Measurements from ENCODE around the gene MEF2C.

Gene MEF2C

DNA sequence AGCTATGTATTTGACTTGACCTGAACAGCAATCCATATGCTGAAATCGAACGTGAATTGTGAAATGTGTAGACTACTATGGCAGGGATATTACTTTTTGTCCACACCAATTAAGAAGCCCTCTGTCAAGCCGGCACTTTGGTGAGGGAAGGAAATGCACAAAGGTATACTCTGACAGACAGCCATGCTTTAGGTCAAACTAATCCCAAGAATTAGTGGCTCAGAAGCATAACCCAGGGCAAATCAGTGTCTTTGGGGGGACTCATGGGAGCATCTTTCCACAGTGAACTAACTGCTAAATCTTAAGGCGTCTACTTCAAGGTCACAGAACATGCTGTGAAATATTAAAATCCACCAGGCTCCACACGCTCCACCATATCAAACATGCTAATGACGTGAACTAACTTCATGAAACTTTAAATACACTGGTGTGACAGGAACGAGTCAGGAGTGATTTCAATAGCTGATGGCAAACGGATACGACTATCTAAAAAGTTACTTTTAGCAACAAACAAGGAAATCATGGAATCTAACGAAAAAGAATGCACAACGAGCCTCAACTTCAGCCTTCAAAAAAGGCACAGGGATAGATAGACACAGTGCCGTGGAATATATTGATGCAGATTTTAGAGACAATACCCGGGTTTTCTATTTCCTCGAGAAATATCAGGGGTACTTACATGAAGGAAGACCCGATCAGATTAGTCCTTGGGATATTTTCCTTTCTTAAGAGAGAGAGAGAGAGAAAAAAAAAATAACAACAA lies 527 bp downstream of the MEF2C start:
- ATAC-seq (replicated peaks) (peak in 1 of 2 donors; percentile 2), DNase-seq (no peak)
- peaks cover 16 to 43% of the 10 kb centered on the region in 2 donors for H3K36me3 Mint-ChIP-seq
- H3K9me3 Mint-ChIP-seq: no peaks in the 10 kb centered on the region
- peak overlapping the region; percentile 85 to 94 for H3K4me3 Mint-ChIP-seq
- no peaks in the 10 kb centered on the region for H3K27me3 Mint-ChIP-seq
- H3K4me1 Mint-ChIP-seq: peaks cover 2 to 7% of the 10 kb centered on the region in 2 donors
- H3K27ac Mint-ChIP-seq: peak overlapping the region; percentile 96

DNA sequence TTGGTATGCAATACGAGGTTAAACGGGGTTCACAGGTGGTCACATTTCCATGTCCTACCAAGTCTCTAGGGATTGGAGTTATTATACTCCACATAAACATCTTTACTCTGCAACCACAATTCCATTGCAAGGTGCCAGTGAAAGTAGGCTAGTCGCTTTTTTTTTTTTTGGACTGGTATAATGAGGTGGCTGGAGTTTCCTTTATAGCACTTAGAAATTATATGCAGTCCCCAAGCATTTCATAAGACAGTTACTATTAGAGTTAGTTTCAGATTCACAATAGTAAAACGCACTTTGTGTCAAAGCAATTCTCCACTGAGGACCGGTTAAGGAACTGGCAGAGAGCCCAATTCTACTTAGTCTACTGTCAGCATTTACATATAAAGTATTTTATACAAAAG lies 1.4 kb downstream of the MEF2C start:
- peak overlapping the region; percentile 85 to 94 for H3K4me3 Mint-ChIP-seq
- H3K9me3 Mint-ChIP-seq: no peaks in the 10 kb centered on the region
- peak; percentile 21 to 26 for ATAC-seq (replicated peaks)
- DNase-seq: no peak
- H3K27ac Mint-ChIP-seq: peak overlapping the region; percentile 85
- H3K27me3 Mint-ChIP-seq: no peaks in the 10 kb centered on the region
- H3K4me1 Mint-ChIP-seq: peaks cover 2 to 12% of the 10 kb centered on the region in 2 donors
- H3K36me3 Mint-ChIP-seq: peaks cover 16 to 43% of the 10 kb centered on the region in 2 donors

- DNase-seq (no peak), ATAC-seq (replicated peaks) (no peak)
- H3K4me3 Mint-ChIP-seq: peak overlapping the region; percentile 82 to 85
- no peaks in the 10 kb centered on the region for H3K9me3 Mint-ChIP-seq
- peak overlapping the region; percentile 88 for H3K27ac Mint-ChIP-seq
- peaks cover 16 to 49% of the 10 kb centered on the region in 2 donors for H3K36me3 Mint-ChIP-seq
- H3K27me3 Mint-ChIP-seq: no peaks in the 10 kb centered on the region
- peaks cover 5 to 19% of the 10 kb centered on the region in 2 donors for H3K4me1 Mint-ChIP-seq
Observed at GRCh38 chr5:88880201-88880600, 2.8 kb downstream of the MEF2C start.

GRCh38 chr5:88879724-88880123 lies 3.3 kb downstream of the MEF2C start:
- peaks cover 16 to 51% of the 10 kb centered on the region in 2 donors for H3K36me3 Mint-ChIP-seq

GRCh38 chr5:88878976-88879375 lies 4.0 kb downstream of the MEF2C start:
- peaks cover 6 to 21% of the 10 kb centered on the region in 2 donors for H3K4me1 Mint-ChIP-seq
- H3K4me3 Mint-ChIP-seq: peak overlapping the region; percentile 66
- H3K27ac Mint-ChIP-seq: no peak overlapping the region
- H3K36me3 Mint-ChIP-seq: peaks cover 14 to 48% of the 10 kb centered on the region in 2 donors
- H3K9me3 Mint-ChIP-seq: no peaks in the 10 kb centered on the region
- H3K27me3 Mint-ChIP-seq: no peaks in the 10 kb centered on the region
- ATAC-seq (replicated peaks) (no peak), DNase-seq (no peak)

More at GRCh38 chr5:88879724-88880123, 3.3 kb downstream of the MEF2C start:
- ATAC-seq (replicated peaks) (peak; percentile 9 to 15), DNase-seq (no peak)
- peaks cover 6 to 21% of the 10 kb centered on the region in 2 donors for H3K4me1 Mint-ChIP-seq
- H3K4me3 Mint-ChIP-seq: peak overlapping the region; percentile 82 to 85
- H3K27me3 Mint-ChIP-seq: no peaks in the 10 kb centered on the region
- H3K27ac Mint-ChIP-seq: peak overlapping the region; percentile 88
- H3K9me3 Mint-ChIP-seq: no peaks in the 10 kb centered on the region

DNA sequence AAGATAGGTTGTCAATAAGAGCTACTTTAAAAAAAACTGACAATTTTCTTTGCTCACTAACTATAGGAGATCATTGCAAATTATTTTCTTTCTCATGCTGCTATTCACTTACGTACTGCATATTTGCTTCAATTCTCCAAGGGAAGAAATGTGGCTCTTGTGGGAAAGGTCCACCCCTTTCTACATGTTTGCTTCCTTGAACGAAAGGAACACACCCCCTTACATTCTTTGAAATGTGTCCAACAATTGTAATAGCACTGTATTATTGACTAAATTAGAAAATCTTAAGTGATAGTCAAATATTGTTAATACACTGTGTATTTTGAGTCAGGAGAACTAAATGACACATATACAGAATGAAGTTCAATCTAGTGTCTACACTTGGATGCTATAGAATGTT lies 5.2 kb downstream of the MEF2C start:
- H3K27ac Mint-ChIP-seq: peak overlapping the region; percentile 47
- H3K9me3 Mint-ChIP-seq: peaks cover 0 to 3% of the 10 kb centered on the region in 2 donors
- H3K27me3 Mint-ChIP-seq: no peaks in the 10 kb centered on the region
- H3K4me1 Mint-ChIP-seq: peaks cover 13 to 31% of the 10 kb centered on the region in 2 donors
- ATAC-seq (replicated peaks) (no peak), DNase-seq (no peak)
- H3K36me3 Mint-ChIP-seq: peaks cover 21 to 48% of the 10 kb centered on the region in 2 donors
- H3K4me3 Mint-ChIP-seq: peak overlapping the region; percentile 67 to 74

DNA sequence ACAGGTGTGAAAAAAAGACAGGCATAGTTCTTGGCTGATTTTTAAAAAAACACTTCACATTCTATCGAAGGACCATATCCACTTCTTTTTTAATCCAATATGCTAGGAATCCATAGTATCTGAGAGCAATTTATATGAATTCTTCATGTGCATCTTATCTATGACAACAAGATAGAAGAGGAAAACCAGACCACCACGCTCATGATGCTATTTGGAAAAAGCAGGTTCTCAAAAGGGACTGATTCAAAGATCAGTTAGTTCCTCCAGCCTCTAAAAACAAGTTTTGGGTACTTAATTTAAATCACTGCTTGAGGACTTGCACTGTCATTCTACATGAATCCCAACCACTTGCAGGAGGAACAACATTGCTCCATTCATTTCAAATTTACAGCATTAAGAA lies 6.3 kb downstream of the MEF2C start:
- peak overlapping the region; percentile 52 to 65 for H3K4me3 Mint-ChIP-seq
- peaks cover 14 to 34% of the 10 kb centered on the region in 2 donors for H3K4me1 Mint-ChIP-seq
- no peaks in the 10 kb centered on the region for H3K27me3 Mint-ChIP-seq
- DNase-seq (no peak), ATAC-seq (replicated peaks) (no peak)
- peaks cover 0 to 4% of the 10 kb centered on the region in 2 donors for H3K9me3 Mint-ChIP-seq
- peaks cover 14 to 42% of the 10 kb centered on the region in 2 donors for H3K36me3 Mint-ChIP-seq
- no peak overlapping the region for H3K27ac Mint-ChIP-seq

GRCh38 chr5:88875341-88876234 lies 7.4 kb downstream of the MEF2C start:
- Mint-ChIP-seq H3K4me3 (peak overlapping the region; percentile 46 to 71), H3K27ac (peak overlapping the region; percentile 16), H3K36me3 (peaks cover 18 to 46% of the 10 kb centered on the region in 2 donors), H3K9me3 (peaks cover 0 to 4% of the 10 kb centered on the region in 2 donors), H3K4me1 (peaks cover 16 to 41% of the 10 kb centered on the region in 2 donors), H3K27me3 (no peaks in the 10 kb centered on the region)
- ATAC-seq (replicated peaks) (peak; percentile 69 to 75), DNase-seq (no peak)

GRCh38 chr5:88873447-88873846 lies 9.5 kb downstream of the MEF2C start:
- peaks cover 20 to 46% of the 10 kb centered on the region in 2 donors for H3K4me1 Mint-ChIP-seq
- no peaks in the 10 kb centered on the region for H3K27me3 Mint-ChIP-seq
- H3K36me3 Mint-ChIP-seq: peaks cover 20 to 46% of the 10 kb centered on the region in 2 donors
- peak overlapping the region; percentile 2 to 55 for H3K4me3 Mint-ChIP-seq
- peak in 1 of 2 donors; percentile 35 for ATAC-seq (replicated peaks)
- DNase-seq: no peak
- peak overlapping the region; percentile 80 for H3K27ac Mint-ChIP-seq
- peaks cover 0 to 4% of the 10 kb centered on the region in 2 donors for H3K9me3 Mint-ChIP-seq

DNA sequence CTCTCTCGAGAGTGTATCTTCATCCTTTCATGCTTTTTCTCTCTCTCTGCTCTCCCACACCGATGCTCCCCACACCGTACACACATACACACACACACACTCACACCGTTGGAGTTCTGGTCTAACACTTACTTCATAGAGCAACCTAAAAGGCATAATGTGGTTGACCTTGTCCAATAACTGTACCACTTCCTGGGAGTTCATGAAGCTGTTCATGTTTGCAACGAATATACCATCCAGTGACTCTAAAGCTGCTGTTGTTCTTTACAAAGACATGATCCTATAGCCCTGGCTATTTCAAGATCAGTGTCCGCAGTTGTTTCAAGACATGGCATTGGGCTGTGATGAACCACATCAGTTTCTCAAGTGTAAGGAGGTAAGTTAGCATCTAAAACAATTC lies 10.0 kb downstream of the MEF2C start:
- H3K9me3 Mint-ChIP-seq: peaks cover 0 to 4% of the 10 kb centered on the region in 2 donors
- ATAC-seq (replicated peaks) (peak in 1 of 2 donors; percentile 17), DNase-seq (no peak)
- H3K27me3 Mint-ChIP-seq: no peaks in the 10 kb centered on the region
- H3K36me3 Mint-ChIP-seq: peaks cover 20 to 45% of the 10 kb centered on the region in 2 donors
- peak overlapping the region; percentile 80 for H3K27ac Mint-ChIP-seq
- H3K4me1 Mint-ChIP-seq: peaks cover 20 to 44% of the 10 kb centered on the region in 2 donors
- peak overlapping the region; percentile 2 to 55 for H3K4me3 Mint-ChIP-seq

- Mint-ChIP-seq H3K36me3 (peaks cover 27 to 49% of the 10 kb centered on the region in 2 donors), H3K4me1 (peaks cover 15 to 28% of the 10 kb centered on the region in 2 donors), H3K27me3 (no peaks in the 10 kb centered on the region), H3K9me3 (peaks cover 0 to 4% of the 10 kb centered on the region in 2 donors), H3K4me3 (no peak overlapping the region), H3K27ac (peak overlapping the region; percentile 59)
- DNase-seq: no peak
- no peak for ATAC-seq (replicated peaks)
Observed at GRCh38 chr5:88870285-88870684, 12.7 kb downstream of the MEF2C start.

DNA sequence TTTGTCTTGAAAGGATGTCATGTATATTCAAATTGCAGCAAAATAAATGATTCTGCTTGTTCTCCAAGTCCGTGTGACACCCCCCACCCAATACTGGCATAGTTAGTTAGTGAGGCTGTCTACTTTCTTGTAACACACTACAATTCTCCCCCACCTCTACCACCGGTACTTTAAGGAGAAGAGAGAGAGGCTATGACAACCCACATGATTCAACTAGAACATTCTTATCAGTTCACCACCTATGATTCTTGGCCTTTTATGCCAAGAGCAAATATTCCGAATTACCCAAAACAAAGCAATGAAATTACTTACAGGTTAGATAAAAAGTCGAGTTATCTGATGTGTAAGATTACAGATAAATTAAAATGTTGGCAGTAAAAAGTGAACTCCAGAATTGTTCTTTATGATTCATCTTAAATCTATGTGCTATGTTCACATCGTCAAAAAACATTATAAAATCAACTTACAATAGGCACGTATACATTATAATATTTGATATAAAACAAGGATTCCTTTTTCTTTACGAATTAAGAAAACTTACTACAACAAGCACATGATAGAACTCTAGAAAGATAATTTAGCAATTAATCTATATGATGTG lies 14.4 kb downstream of the MEF2C start:
- peaks cover 14 to 26% of the 10 kb centered on the region in 2 donors for H3K4me1 Mint-ChIP-seq
- H3K9me3 Mint-ChIP-seq: peaks cover 0 to 4% of the 10 kb centered on the region in 2 donors
- peak overlapping the region; percentile 31 for H3K27ac Mint-ChIP-seq
- no peaks in the 10 kb centered on the region for H3K27me3 Mint-ChIP-seq
- DNase-seq: no peak
- ATAC-seq (replicated peaks): peak in 1 of 2 donors; percentile 15
- peaks cover 36 to 54% of the 10 kb centered on the region in 2 donors for H3K36me3 Mint-ChIP-seq
- H3K4me3 Mint-ChIP-seq: no peak overlapping the region

DNA sequence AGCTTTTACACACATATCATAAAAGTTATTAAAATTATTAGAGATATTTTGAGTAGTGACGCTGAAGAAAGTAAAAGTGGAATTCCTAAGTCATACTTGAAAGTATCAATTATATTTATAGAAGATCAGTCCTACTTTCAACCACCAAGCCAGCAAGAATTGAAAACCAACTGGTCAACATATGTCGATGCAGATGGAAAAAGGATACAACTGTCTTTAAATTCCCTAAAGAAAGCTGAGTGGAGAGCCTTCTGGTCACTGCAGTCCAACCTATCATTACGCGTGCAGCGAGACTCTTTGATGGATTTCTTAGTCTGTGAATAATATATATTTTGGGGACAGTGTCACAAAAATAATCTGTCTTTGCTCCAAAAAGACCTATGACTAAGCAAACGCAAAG lies 15.3 kb downstream of the MEF2C start:
- no peak for ATAC-seq (replicated peaks)

DNA sequence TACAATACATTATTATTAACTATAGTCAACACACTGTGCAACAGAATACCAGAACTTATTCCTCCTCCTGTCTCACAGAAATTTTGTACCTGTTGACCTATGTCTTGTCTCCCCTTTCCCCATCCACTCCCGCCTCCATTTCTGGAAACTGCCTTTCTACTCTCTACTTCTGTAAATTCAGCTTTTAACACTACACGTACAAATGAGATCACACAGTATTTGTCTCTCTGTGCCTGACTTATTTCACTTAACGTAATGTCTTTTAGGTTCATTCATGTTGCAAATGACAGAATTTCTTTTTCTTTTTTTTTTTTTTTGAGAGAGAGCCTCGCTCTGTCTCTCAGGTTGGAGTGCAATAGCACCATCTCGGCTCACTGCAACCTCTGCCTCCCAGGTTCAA lies 19.5 kb downstream of the MEF2C start:
- Mint-ChIP-seq H3K4me3 (peak overlapping the region in 1 of 2 donors; percentile 26), H3K4me1 (peaks cover 5 to 15% of the 10 kb centered on the region in 2 donors), H3K36me3 (peaks cover 35 to 52% of the 10 kb centered on the region in 2 donors), H3K9me3 (no peaks in the 10 kb centered on the region), H3K27ac (peak overlapping the region; percentile 65), H3K27me3 (no peaks in the 10 kb centered on the region)
- no peak for DNase-seq
- ATAC-seq (replicated peaks): no peak

More for the DNA sequence above, 15.3 kb downstream of the MEF2C start:
- Mint-ChIP-seq H3K27me3 (no peaks in the 10 kb centered on the region), H3K36me3 (peaks cover 32 to 54% of the 10 kb centered on the region in 2 donors), H3K4me1 (peaks cover 9 to 21% of the 10 kb centered on the region in 2 donors), H3K4me3 (no peak overlapping the region), H3K9me3 (no peaks in the 10 kb centered on the region), H3K27ac (no peak overlapping the region)
- DNase-seq: no peak

All from stimulated activated naive B cell treated with anti-CD40 and anti-IgM and Interleukin-4, amounts not matched to agents 10 μg/mL and 1 μg/mL and 100 μg/mL, for 72 hours (primary cell).